Psoas muscle (tissue), 8 donors: Measurements from ENCODE around the gene CELF2. TPM values are rescaled to one million over a fixed set of nuclear protein-coding genes. Genes with fewer than 3 reads are reported as not detected.
A peak's percentile ranks its signal among the peaks of the same experiment; 100 is the strongest.

Experiments used
- ATAC-seq, 4 donors: fragments of 200-7000 bp; cut with Tn5 transposase; one replicate each; pipeline ENCODE4 v1.9.1; 2020; ENCODE audit warnings: moderate library complexity in 3 of 4, mild to moderate bottlenecking in 2 of 4
- DNase-seq, 2 donors: peaks; one replicate each; pipeline ENCODE4 v3.0.0-alpha.2; 2020
- H3K27ac ChIP-seq: fragments of 200-600 bp; one replicate; pipeline ENCODE4 v1.8.0; 2022
- H3K27me3 ChIP-seq, 3 donors: fragments of 200-600 bp in 1 of 3; one replicate each; pipeline versions ENCODE4 v1.6.1 to v1.8.0; 2013 to 2022; ENCODE audit warnings: low read length in 2 of 3, mild to moderate bottlenecking in 2 of 3, moderate library complexity in 1 of 3; ENCODE audit not compliant: insufficient read depth in 3 of 3
- H3K36me3 ChIP-seq, 2 donors: fragments of 200-600 bp in 1 of 2; one replicate each; pipeline versions ENCODE4 v1.6.1 to v1.8.0; 2013 to 2022; ENCODE audit warnings: low read depth in 1 of 2, mild to moderate bottlenecking in 1 of 2, moderate library complexity in 1 of 2; ENCODE audit not compliant: insufficient read depth in 1 of 2
- H3K4me1 ChIP-seq: fragments of 200-600 bp; one replicate; pipeline ENCODE4 v1.8.0; 2022
- H3K4me3 ChIP-seq: fragments of 200-600 bp; one replicate; pipeline ENCODE4 v1.8.0; 2022; ENCODE audit warnings: mild to moderate bottlenecking
- H3K9me3 ChIP-seq: fragments of 200-600 bp; one replicate; pipeline ENCODE4 v1.8.0; 2022
- CTCF ChIP-seq: fragments of 200-600 bp; IDR thresholded peaks from one replicate; pipeline ENCODE4 v1.8.0; 2022; ENCODE audit warnings: antibody characterized with exemption
- WGBS, 3 donors: extraction: QIAGEN DNeasy Blood & Tissue Kit; methylation state at CpG; one replicate each; pipeline versions ENCODE4 v1.1.6 to v1.1.7; 2013; 5-methylcytosine and 5-hydroxymethylcytosine counted together
- intact Hi-C, 2 donors: fragments of 100-400 bp; cut with DNase I; formaldehyde crosslinking; loops; one replicate each; pipeline versions ENCODE4 v1.11.0 to v1.14.2; 2022
- polyA plus RNA-seq, 3 donors: library from polyadenylated mRNA; stranded (reverse); fragments of 200-250 nt; gene quantifications; one replicate each; pipeline ENCODE4 v1.2.3, GENCODE V29; 2013
- total RNA-seq, 4 donors: library from RNA; stranded (reverse); fragmentation: NEBNext Ultra II Directional in 2 of 4; extraction: Animal tissue kit (Norgen Biotek cat#: 25700) in 2 of 4; gene quantifications; one replicate each; pipeline versions ENCODE4 v1.2.1 to v1.2.4, GENCODE V29; 2021 to 2023
- donor health status: healthy with polysubstance abuse.
- donor health status: DM: no; HTN: no; CAD: no; lungs with moderate emphysema.
- donor health status: Bipolar disorder and iron deficiency.
- donor health status: healthy.
- donor health status: DM: yes; HTN: yes; CAD: no.
- donor health status: DM: no; HTN: no; CAD: no.
- donor health status: DM: no; HTN: no; CAD: no.
- donor health status: DM: yes; HTN: yes; CAD: no.

Gene CELF2
- total and polyA plus RNA-seq, 7 donors: 9.8 to 47.8 (median 29.0) TPM

- Histone ChIP-seq H3K27me3 (no peaks in the 10 kb centered on the region), H3K9me3 (no peaks in the 10 kb centered on the region), H3K36me3 (peaks cover 0 to 36% of the 10 kb centered on the region in 2 donors), H3K27ac (no peak overlapping the region), H3K4me1 (no peaks in the 10 kb centered on the region), H3K4me3 (no peak overlapping the region)
- 76 to 87% (median 79%) methylated on average over 13 of the region's 13 CpGs for WGBS, 3 donors
- ATAC-seq (no peak), DNase-seq (no peak)
- intact Hi-C loops: no loop called here
- no peak for TF ChIP-seq CTCF
Observed at GRCh38 chr10:11256896-11257295, 239.2 kb downstream of the CELF2 start.

GRCh38 chr10:11257440-11258090 is 239.9 kb downstream of the CELF2 start:
- WGBS, 3 donors: 71 to 80% (median 78%) methylated on average over 13 of the region's 13 CpGs
- no peak overlapping the region for H3K27ac ChIP-seq
- no peaks in the 10 kb centered on the region for H3K4me1 ChIP-seq
- no peak overlapping the region for H3K4me3 ChIP-seq
- no peak for TF ChIP-seq CTCF
- no peaks in the 10 kb centered on the region for H3K9me3 ChIP-seq
- H3K36me3 ChIP-seq: peaks cover 0 to 34% of the 10 kb centered on the region in 2 donors
- no peak for DNase-seq
- ATAC-seq: peak in 2 of 4 donors; percentile 27 to 28
- intact Hi-C loops: no loop called here
- H3K27me3 ChIP-seq: no peaks in the 10 kb centered on the region

GRCh38 chr10:11260170-11260569 is 242.5 kb downstream of the CELF2 start:
- no peak overlapping the region for H3K27ac ChIP-seq
- H3K27me3 ChIP-seq: no peaks in the 10 kb centered on the region
- WGBS, 3 donors: 52 to 80% (median 66%) methylated on average over 9 of the region's 9 CpGs
- H3K9me3 ChIP-seq: no peaks in the 10 kb centered on the region
- intact Hi-C loops: no loop called here
- H3K36me3 ChIP-seq: peaks cover 0 to 34% of the 10 kb centered on the region in 2 donors
- H3K4me3 ChIP-seq: no peak overlapping the region
- TF ChIP-seq CTCF: no peak
- no peak for DNase-seq
- H3K4me1 ChIP-seq: no peaks in the 10 kb centered on the region
- no peak for ATAC-seq

GRCh38 chr10:11261143-11261542 is 243.5 kb downstream of the CELF2 start:
- Histone ChIP-seq H3K27ac (peak overlapping the region; percentile 59), H3K4me3 (no peak overlapping the region), H3K9me3 (no peaks in the 10 kb centered on the region), H3K36me3 (peaks cover 0 to 34% of the 10 kb centered on the region in 2 donors), H3K4me1 (no peaks in the 10 kb centered on the region), H3K27me3 (no peaks in the 10 kb centered on the region)
- 71 to 88% (median 83%) methylated on average over 7 of the region's 7 CpGs for WGBS, 3 donors
- DNase-seq (no peak), ATAC-seq (no peak)
- intact Hi-C loops: no loop called here
- TF ChIP-seq CTCF: no peak
